PFSK-1 (cell line): ENCODE data around the gene HLCS.

Experiments
- FOXP2 ChIP-seq: optimal IDR thresholded peaks from 2 replicates; pipeline ENCODE3; 2011; ENCODE audit warnings: borderline replicate concordance, control low read depth, inconsistent platforms; ENCODE audit not compliant: insufficient read depth; ENCODE audit errors: extremely low read length, extremely low read depth
- POLR2AphosphoS5 ChIP-seq: IDR thresholded peaks from 2 replicates; pipeline ENCODE4 v1.6.1; 2012; ENCODE audit warnings: low read depth, mild to moderate bottlenecking, control low read depth, low read length, moderate library complexity
- REST ChIP-seq, 2 experiments: IDR thresholded peaks; 2 replicates each; pipeline versions ENCODE4 v1.6.1 to v1.8.0; 2011 to 2012; ENCODE audit warnings: low read depth in 2 of 2, low read length in 2 of 2, control low read depth in 1 of 2, inconsistent platforms in 1 of 2, mild to moderate bottlenecking in 1 of 2, moderate library complexity in 1 of 2; ENCODE audit not compliant: insufficient read depth in 1 of 2
- SIN3A ChIP-seq: IDR thresholded peaks from 2 replicates; pipeline ENCODE4 v1.6.1; 2012; ENCODE audit warnings: mild to moderate bottlenecking, low read length, moderate library complexity, borderline replicate concordance; ENCODE audit not compliant: insufficient read depth
- TAF1 ChIP-seq: IDR thresholded peaks from 2 replicates; pipeline ENCODE4 v1.6.1; 2012; ENCODE audit warnings: low read length, control low read depth, borderline replicate concordance; ENCODE audit not compliant: insufficient read depth

HLCS gene

GRCh38 chr21:36754241-36754898, 212.1 kb downstream of the HLCS start:
- TF ChIP-seq SIN3A: no peak

- no peak for TF ChIP-seq SIN3A
- no peak for TF ChIP-seq FOXP2
- no peak for TF ChIP-seq TAF1
- TF ChIP-seq POLR2AphosphoS5: no peak
- TF ChIP-seq REST (IDR thresholded peaks at IDR 0.05; ENCODE audit: insufficient read depth in 1 of 2, low read depth in 2 of 2, low read length in 2 of 2): no peak
Measured at GRCh38 chr21:36753556-36753955, 212.9 kb downstream of the HLCS start.

- no peak for TF ChIP-seq REST (IDR thresholded peaks at IDR 0.05; ENCODE audit: insufficient read depth in 1 of 2, low read depth in 2 of 2, low read length in 2 of 2)
- no peak for TF ChIP-seq FOXP2
- TF ChIP-seq SIN3A: no peak
- no peak for TF ChIP-seq POLR2AphosphoS5
- TF ChIP-seq TAF1: no peak
Measured at GRCh38 chr21:36751383-36751782, 215.1 kb downstream of the HLCS start.

GRCh38 chr21:36750576-36750959, 215.9 kb downstream of the HLCS start:
- TF ChIP-seq POLR2AphosphoS5: no peak
- no peak for TF ChIP-seq TAF1
- TF ChIP-seq REST (IDR thresholded peaks at IDR 0.05; ENCODE audit: insufficient read depth in 1 of 2, low read depth in 2 of 2, low read length in 2 of 2): no peak
- no peak for TF ChIP-seq FOXP2
- TF ChIP-seq SIN3A: no peak

- TF ChIP-seq TAF1: no peak
- TF ChIP-seq SIN3A: no peak
- no peak for TF ChIP-seq REST (IDR thresholded peaks at IDR 0.05; ENCODE audit: insufficient read depth in 1 of 2, low read depth in 2 of 2, low read length in 2 of 2)
- no peak for TF ChIP-seq FOXP2
- TF ChIP-seq POLR2AphosphoS5: no peak
Measured at GRCh38 chr21:36749935-36750575, 216.4 kb downstream of the HLCS start.
